Measurements from ENCODE around the gene GNRHR.

GRCh38 chr4:67694662-67695061 is 59.5 kb downstream of the GNRHR start:
- TF ChIP-seq CTCF (IDR thresholded peaks at IDR 0.05) (no peak), POLR2AphosphoS5 (IDR thresholded peaks at IDR 0.05) (no peak), POLR2A (IDR thresholded peaks at IDR 0.05) (no peak)
